Islet precursor cell (in vitro differentiated cells): Measurements from ENCODE around the gene ELOVL1.
"Not testable (repeated sequence)": the region's sequence is repeated elsewhere in the genome, so short reads cannot be mapped to it uniquely, and the experiment has no call there.

ENCODE experiments used
- DNase-seq: peaks from one replicate; pipeline ENCODE4 v3.0.0-alpha.2; 2018

Gene ELOVL1

DNA sequence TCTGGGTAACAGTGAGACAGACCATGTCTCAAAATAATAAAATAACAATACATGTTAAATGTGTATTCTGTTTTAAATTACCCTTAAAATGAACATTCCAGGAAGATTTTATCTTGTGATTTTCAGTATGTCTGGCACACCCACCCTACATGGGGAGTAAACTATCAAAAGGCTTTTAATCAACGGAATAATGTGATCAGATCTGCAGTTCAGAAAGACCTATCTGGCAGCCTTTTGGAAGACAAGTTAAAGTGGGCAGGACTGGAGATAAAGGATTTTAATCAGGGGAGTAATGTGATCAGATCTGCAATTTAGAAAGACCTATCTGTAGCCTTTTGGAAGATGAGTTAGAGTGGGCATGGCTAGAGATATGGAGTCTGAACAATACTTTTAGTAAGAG lies 11.7 kb upstream of the ELOVL1 start:
- no peak for DNase-seq

- DNase-seq: no peak
These were observed 10.0 kb upstream of the ELOVL1 start for GRCh38 chr1:43377831-43378230.

DNA sequence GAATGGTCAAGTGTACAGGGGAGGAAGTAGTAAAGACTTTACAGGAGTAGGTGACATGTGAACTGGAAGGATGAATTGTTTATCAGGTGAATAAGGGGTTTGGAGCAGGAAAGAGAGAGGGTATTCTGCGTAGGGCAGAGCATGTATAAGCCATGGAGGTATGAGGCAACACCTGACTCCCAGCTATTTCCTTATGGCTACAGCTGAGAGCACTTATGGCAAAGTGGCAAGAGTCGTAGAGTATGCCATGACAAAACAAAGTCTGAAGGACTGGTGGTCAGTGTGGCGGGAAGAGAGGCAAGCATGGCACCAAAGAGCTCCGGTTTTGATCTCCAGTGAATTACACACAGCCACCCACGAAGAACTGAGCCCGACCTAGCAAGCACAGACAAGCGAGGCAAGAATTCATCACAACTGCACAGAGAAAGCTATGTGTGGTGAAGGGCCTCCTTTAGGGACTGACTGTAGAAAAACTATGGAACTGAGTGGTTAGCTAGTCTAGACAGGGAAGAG lies 9.0 kb upstream of the ELOVL1 start:
- no peak for DNase-seq

- no peak for DNase-seq
These were observed 5.5 kb upstream of the ELOVL1 start for GRCh38 chr1:43373066-43373940.

GRCh38 chr1:43372172-43372571 lies 4.4 kb upstream of the ELOVL1 start:
- no peak for DNase-seq

DNA sequence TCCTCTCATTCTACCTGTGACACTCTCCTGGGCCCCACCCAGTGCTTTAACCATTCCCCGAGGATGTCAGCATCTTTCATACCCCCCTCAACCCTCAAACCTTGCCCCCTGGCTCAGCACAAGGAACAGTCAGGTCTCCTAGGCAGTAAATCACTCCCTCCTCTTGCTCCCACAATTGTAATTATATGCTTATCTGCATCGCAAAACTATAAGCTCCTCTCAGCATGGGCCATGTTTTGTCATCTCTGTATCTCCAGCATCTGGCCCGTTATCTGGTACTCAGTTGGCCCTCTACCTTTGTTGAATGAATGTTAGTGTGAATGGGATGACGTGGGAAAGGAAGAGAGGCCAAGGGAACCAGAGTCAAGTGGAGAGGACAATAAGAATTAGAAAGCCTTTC lies 2.8 kb upstream of the ELOVL1 start:
- no peak for DNase-seq

DNA sequence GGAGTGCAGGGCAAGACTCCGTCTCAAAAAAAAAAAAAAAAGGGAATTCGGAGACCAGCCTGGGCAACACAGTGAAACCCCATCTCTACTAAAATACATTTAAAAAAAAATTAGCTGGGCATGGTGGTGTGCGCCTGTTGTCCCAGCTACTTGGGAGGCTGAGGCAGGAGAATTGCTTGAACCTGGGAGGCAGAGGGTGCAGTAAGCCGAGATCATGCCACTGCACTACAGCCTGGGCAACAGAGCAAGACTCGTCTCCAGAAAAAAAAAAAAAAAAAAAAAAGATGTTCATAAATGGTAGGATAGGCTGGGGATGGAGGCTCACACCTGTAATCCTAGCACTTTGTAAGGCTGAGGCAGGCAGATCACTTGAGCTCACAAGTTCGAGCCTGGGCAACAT lies 2.0 kb upstream of the ELOVL1 start:
- not testable (repeated sequence) for DNase-seq

GRCh38 chr1:43368646-43369020 lies 822 bp upstream of the ELOVL1 start:
- DNase-seq: no peak

DNA sequence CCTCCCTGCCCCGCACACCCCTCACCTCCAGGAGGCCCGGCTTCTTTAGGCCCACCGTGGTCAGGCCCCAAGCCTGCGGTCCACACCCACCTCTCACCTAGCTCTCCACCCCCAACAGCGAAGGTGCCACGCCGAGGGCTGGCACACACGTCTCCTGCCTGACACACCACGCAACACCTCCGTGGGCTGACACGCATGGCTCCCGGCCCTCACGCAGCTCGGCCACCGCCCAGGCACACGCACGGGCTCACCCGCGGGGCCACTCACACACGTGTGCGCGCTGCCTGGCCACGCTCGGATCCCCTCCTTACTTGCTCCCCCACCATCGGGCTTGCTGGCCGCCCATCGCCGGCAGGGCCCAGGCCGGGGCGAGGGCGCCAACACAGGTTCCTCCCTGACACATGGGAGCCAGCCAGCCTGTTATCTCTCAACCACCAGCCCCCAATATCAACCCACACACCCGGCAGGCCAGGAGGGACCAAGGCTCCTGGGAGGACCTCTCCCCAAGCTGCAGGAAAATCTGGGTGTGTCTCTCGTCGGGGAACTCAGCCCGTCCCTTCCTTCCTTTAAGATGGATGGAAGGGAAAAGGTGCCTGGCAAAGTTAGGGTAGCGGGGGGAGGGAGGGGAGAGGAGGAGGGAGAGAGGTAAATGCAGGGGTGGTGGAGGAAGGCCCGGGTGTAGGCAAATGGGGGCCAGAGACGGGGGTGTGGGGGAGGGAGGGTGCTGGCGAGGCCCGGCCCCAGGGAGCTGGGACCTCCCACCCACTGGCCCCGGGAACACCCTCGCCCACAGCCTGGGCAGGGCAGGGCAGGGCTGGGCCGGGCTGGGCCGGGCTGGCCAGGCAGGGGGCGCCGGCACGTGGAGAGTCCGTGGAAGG lies 546 bp downstream of the ELOVL1 start:
- DNase-seq: peak; percentile 68

- peak; percentile 60 for DNase-seq
These were observed 1.2 kb downstream of the ELOVL1 start for GRCh38 chr1:43366601-43367025.

- peak; percentile 90 for DNase-seq
These were observed 1.6 kb downstream of the ELOVL1 start for GRCh38 chr1:43366179-43366578.

GRCh38 chr1:43365678-43366077 lies 2.1 kb downstream of the ELOVL1 start:
- DNase-seq: no peak

DNA sequence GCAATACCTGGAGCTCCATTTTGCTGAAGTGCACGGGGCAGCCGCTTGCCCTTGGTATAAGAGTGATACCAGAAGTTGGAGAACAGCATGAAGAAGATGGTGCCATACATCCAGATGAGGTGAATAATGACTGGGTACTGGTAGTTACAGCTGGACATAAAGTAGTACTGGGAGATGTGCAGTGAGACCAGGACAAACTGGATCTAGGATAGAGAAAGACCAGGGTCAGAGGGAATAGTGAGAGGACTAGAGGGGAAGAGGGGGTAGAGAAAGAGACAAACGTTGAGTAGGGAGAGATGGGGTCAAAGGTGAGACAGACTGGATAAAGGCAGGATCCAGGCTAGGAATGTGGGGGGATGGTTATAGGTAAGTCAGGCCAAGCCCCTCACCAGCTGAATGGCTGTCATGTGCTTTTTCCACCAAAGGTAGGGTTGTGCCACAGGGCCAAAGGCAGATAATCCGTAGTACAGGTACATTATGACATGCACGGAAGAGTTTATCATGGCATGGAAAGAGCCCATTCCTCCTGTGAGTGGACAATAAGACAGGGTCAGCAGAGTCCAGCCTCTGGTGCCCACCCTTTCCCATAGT lies 3.8 kb downstream of the ELOVL1 start:
- DNase-seq: no peak

GRCh38 chr1:43363283-43363934 lies 4.4 kb downstream of the ELOVL1 start:
- DNase-seq: no peak

- no peak for DNase-seq
These were observed 7.2 kb downstream of the ELOVL1 start for GRCh38 chr1:43360616-43361015.

- DNase-seq: no peak
These were observed 8.1 kb downstream of the ELOVL1 start for GRCh38 chr1:43359696-43360095.

- peak; percentile 100 for DNase-seq
These were observed 8.8 kb downstream of the ELOVL1 start, which contains the start of gene CDC20 for GRCh38 chr1:43358746-43359693. CDC20 (plus strand) TSS chr1:43358981; CDS start chr1:43359216, 235 bp downstream.

DNA sequence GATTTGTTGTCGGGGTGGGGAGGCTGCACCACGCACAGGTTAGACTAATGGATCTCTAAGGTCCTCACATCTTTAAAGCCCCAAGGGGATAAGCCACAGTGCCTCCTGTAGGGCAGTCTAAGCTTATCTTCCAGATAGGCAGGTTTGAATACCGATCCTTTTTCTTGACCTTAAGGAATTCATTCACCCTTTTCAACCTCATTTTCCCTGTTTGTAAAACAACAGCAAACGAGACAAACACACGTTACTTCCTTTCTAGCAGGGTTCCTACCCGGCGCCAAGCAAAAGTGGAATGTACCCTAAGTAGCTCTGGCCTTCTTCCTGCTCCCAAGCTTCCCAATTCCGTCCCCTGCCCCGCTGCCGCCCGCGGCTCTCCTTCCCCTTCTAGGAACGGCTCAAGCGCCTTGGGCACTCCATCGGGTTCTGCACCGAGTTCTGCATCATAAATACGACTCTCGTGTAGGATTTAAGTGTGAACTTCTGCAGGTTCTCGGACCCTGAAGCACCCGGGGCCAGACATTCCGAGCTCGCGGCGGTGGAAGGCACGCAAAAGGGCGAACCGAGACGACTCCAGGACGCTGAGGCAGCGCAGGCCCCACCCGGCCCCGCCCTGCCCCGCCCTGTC lies 9.6 kb downstream of the ELOVL1 start:
- peak; percentile 69 for DNase-seq

- DNase-seq: no peak
These were observed 10.6 kb downstream of the ELOVL1 start for GRCh38 chr1:43357251-43357650.

DNA sequence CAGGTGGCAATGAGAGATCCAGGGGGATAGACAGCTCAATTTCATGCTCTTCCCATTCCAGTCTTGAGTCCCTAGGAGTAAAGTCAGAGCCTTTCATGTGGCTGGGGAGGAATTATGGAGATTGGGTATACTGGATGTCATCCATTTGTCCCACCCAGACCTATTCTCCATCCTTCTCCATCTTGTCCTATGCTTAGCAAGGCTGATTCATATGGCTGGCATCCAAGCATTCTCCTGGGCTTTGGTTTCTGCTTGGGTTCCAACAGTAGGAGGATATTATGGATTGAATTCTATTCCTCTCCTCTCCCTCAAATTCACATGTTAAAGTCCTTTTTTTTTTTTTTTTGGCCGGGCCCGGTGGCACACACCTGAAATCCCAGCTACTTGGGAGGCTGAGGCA lies 12.9 kb downstream of the ELOVL1 start:
- no peak for DNase-seq

DNA sequence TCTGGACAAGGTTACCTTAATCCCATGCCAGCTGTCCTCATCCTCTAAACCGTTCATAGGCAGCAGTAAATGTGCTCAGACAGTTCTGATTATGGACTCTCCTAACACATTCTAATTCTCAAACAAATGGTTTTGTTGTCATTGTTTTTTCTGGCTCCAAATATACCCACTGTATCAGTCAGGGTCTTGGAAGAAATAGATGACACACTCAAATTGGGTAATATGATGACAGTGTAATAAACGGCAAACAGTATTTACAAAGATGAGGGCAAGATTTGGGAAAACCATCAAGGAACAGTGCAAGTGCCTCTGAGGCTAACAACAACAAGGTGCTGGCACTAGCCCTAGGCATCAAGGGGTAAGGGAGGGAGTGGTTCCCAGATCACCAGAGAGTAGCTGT lies 13.3 kb downstream of the ELOVL1 start:
- no peak for DNase-seq
